HG02610 (cell line): ENCODE measurements around the gene RSPO4.
"Not testable (repeated sequence)": the region's sequence is repeated elsewhere in the genome, so short reads cannot be mapped to it uniquely, and the experiment has no call there.

ENCODE experiments used
- ATAC-seq: cut with Tn5 transposase; IDR thresholded peaks from one replicate; pipeline ENCODE4 v1.9.1; 2021; ENCODE audit warnings: mild to moderate bottlenecking, moderate library complexity; ENCODE audit not compliant: unreplicated experiment

RSPO4 gene

DNA sequence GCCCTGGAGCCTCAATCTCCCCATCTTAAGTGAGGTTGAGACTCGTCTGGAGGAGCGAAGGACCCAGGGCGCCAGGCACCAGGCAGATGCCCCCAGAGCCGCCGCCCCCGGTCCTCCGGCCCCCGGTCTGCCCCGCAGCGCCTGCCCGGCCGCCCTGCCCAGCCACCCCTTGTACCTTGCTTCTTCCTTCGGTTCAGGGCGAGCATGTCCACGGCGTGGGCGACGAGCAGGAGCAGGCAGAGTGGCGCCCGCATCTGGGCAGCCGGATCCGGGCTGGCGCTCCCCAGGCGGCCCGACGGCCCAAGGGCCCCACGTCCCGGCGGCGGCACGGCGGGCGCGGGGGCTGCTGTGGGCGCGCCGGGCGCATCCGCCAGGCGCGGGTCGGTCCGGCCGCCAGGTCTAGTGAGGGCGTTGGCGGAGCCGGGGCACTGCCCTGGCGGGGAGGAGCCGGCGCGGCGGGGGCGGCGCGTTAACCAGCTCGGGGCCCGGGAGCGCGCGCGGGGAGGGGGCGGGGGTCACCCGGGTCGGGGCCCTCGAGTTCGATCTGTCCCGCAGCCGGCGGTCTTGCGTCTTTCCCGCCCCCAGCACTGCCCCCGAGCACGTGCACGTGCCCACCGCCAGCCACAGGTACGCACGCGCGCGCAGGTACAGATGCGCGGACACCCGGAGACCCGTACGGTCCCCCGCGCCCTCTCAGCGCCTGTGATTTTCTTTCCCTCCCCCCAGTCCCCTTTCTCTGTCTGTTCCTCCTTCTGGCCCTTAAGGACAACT lies at the start of gene RSPO4:
TSS of gene RSPO4 (minus strand) at position 401 of the 771 bp plus-strand sequence. CDS start at position 254, 147 bp downstream.
- no peak for ATAC-seq

DNA sequence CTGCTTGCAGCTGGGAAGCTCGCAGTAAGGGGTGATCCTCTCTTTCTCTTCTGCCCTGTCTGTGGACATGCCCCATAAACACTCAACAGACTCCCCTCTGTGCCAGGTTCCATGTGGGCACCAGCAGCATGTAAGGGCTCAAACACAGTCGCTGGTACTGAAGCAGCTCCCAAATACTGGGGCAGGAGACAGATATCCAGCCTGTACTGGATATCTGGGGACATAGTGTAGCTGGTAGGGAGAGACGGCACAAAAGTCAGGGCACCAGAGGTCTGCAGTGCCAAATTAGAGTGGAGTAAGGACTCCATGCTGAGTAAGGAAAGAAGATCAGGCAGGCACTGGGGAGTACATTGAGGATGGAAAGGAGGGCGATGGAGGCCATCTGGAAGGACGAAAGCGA lies 48.3 kb upstream of the RSPO4 start:
- no peak for ATAC-seq

- ATAC-seq, result no peak
Observed at GRCh38 chr20:1045860-1046418, 43.8 kb upstream of the RSPO4 start.

- no peak for ATAC-seq
Observed at GRCh38 chr20:1041845-1042390, 39.8 kb upstream of the RSPO4 start.

GRCh38 chr20:1038205-1038604 lies 36.1 kb upstream of the RSPO4 start:
- ATAC-seq, result no peak

- no peak for ATAC-seq
Observed at GRCh38 chr20:1037039-1037438, 34.9 kb upstream of the RSPO4 start.

GRCh38 chr20:1035466-1035865 lies 33.4 kb upstream of the RSPO4 start:
- no peak for ATAC-seq

DNA sequence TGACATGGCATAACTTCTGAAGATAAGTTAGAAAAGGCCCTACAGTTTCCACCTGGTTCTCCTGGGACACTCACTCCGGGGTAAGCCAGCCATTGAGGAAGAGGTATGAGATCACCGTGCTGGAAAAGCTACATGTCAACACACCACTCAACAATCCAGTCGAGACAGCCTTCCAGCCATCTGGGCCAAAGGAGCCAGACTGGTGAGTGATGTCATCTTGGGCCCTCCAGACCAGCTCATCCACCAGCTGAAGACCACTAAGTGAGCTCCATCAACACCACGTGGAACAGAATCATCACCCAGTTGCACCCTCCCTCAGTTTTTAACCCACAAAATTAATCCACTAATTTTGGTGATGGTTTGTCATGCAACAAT lies 32.3 kb upstream of the RSPO4 start:
- no peak for ATAC-seq

GRCh38 chr20:1033751-1034414 lies 31.8 kb upstream of the RSPO4 start:
- no peak for ATAC-seq

GRCh38 chr20:1029980-1030379 lies 27.9 kb upstream of the RSPO4 start:
- ATAC-seq, result no peak

- not testable (repeated sequence) for ATAC-seq
Observed at GRCh38 chr20:1026214-1026613, 24.1 kb upstream of the RSPO4 start.

DNA sequence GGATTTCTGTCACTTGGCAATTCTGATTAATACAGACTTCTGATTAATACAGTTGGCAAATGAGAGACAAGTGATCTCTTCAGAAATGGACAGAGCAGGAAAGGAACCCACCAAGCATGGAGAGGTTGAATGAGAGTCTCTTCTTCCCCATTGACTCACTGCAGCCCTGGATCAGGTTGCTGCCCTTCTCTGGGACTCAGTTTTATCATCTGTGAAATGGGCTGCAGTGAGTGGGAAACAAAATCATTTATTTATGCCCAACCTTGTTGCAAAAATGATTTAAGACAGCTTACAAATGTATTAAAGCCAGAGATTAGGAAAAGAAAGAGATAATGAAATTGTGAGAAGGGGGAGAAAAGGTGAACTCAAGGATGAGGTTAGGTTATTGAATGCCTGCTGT lies 20.8 kb upstream of the RSPO4 start:
- ATAC-seq, result no peak

DNA sequence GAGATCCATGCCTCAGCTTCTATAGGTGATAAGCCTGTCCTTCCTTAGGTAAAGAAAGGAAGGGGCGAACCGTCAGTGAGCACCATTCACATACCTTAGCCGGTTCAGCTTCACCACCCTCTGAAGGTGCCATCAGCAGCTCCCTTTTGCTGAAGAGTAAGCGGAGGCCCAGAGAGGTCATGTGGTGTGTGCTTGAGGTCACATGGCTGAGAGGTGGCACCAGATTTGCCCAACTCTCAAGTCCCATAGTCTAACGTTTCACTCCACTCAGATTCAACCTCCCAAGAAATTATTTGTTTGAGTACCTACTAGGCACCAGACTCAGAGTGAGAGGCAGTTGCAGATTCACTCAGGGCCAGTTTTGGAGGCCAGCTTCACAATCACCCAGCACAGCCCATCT lies 18.5 kb upstream of the RSPO4 start:
- ATAC-seq, result no peak

DNA sequence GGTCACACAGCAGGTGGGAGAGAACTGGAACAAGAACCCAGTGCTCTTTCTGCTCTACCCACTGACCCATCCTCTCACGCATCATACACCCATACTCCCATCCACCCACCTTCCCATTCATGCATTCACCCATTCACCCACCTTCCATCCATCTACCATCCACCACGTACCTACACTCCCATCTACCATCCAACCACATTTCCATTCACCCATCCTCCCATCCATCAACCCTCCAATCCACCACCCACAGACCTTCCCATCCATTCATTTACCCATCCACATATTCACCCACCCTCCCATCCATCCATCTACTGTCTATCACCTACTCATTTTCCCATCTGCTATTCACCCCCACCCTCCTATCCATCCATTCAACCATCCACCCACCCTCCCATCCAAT lies 17.2 kb upstream of the RSPO4 start:
- no peak for ATAC-seq

DNA sequence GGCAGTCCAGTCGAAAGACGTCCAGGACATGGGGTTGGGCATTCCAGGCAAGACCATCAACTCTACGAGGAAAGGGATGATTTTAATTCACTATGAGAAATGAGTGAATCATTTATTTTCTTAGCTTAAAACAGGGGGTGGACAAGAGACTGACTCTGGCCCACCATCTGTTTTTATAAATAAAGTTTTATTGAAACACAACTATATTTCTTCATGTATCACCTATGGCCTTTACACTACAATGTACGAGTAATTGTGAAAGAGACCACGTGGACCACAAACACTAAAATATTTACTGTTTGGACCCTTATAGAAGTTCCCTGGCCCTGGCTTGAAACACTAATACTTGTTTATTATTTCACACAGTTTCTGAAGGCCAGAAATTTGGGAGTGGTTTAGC lies 15.6 kb upstream of the RSPO4 start:
- no peak for ATAC-seq

DNA sequence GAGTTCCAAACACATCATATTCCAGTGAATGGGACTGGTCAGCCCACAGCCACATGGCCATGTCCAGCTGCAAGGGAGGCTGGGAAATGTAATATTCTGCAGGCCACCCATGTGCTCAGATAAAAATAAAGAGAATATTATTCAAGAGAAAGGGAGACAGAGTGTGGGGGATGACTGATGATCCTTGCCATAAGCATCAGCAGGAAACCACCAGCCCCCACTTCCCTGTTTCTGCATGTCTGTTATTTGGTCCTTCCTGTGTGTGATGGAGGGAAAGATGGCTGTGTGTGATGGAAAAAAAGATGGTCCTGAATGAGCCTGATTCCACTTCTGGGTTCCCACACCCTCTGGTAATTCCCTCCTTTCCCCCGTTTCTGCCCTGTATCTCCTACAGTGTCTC lies 13.1 kb upstream of the RSPO4 start:
- no peak for ATAC-seq

DNA sequence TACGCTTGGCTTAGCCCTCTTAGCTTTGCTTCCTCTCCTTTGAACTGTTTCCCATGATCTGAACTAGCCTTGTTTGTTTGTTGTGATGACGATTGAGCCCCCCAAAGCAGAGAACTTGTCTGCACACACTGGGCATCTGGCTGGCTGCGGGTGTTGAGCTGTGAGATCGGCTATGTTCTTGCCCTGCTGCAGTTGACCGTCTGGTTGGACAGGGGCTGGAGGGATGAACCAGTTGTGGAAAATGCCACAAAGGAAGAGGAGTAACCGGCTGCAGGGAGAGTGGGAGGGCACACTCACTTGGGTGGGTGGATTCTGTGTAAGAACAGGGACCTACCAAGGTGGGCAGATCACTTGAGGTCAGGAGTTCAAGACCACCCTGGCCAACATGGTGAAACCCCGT lies 12.4 kb upstream of the RSPO4 start:
- no peak for ATAC-seq

DNA sequence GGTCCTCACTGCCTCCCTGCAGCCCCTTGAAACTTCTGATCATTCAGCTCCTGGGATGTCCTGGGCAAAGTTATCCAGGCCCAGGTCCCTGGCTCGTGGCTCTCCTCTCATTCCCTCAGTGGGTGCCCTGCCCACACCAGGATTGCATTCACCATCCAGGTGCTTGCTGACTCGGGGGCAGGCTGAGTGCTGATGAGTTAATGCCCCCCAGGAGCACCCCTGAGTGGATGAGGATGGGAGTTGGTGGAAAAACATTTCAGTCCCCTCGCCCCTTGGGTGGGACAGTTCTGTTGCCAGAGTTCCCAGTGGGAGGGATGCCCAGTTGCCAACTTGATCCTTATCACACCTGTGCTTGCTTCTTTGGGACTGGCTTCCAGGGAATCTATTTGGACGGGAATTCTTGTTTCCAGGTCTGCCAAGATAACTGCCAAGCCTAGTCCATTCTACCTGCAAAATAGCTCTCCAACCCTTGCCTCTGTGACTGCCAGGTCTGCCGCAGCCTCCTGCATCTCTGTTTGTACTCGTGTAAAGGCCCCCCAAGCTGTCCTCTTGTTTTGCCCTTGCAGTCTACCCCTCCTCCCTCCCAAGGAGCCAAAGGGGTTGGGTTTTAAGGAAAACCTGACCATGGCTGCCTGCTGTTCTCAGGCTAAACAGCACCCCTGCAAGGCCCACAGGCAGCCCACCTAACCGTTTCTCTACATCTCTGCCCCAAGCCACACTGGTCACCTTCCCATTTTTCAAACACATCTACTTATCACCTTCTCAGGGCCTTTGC lies 11.6 kb upstream of the RSPO4 start:
- no peak for ATAC-seq

DNA sequence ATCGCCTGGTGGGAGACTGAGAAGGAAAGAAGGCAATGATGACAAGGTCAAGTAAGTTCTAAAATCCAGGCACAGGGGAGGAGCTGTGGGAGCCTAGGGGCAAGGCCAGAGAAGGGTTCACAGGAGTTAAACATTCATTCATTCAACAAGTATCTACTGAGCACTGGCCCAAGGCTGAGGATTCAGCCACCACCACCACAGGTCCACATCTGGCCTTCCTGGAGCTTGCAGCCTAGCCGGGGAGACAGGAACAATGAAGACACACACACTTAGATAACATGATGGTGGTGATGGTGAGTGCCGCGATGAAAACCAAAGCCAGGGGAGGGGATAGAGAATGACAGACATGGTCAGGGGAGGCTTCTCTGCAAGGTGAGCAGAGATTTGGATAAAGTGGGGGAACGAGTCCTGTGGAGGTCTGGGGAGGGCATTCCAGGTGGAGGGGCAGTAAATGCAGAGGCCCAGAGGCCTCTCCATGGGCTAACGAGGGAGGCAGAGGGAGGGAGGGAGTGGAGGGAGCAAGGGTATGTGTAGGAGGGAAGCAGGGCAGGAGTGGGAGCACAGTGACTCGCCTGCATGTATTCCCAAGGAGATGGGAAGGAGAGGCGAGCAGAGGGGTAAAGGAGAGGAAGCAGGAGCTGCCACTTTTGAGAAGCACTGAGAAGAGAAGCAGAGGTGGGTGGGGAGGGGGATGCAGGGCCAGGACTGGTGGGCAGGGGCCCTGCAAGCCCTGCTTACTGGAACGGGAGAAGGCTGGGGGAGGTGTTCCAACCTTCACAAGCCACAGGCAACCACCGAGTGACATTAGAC lies 10.5 kb upstream of the RSPO4 start:
- no peak for ATAC-seq

GRCh38 chr20:1010659-1011058 lies 8.5 kb upstream of the RSPO4 start:
- ATAC-seq, result peak; percentile 48
